Measurements from ENCODE around the gene PIK3AP1.

PIK3AP1 gene

GRCh38 chr10:96676272-96677112 is 43.8 kb downstream of the PIK3AP1 start:
- no peak for TF ChIP-seq CTCF (IDR thresholded peaks at IDR 0.05; ENCODE audit: extremely low read depth, insufficient read depth, missing control alignments)
- no peak for DNase-seq (ENCODE audit: low spot score)
- in situ Hi-C loops (cut with MboI; ENCODE audit: low pct_unique_long_range_greater_than_20kb, low sequenced_read_pairs, unreplicated experiment), result no loop called here

GRCh38 chr10:96675846-96676245 is 44.5 kb downstream of the PIK3AP1 start:
- no peak for DNase-seq (ENCODE audit: low spot score)
- no peak for TF ChIP-seq CTCF (IDR thresholded peaks at IDR 0.05; ENCODE audit: extremely low read depth, insufficient read depth, missing control alignments)
- in situ Hi-C loops (cut with MboI; ENCODE audit: low pct_unique_long_range_greater_than_20kb, low sequenced_read_pairs, unreplicated experiment), result no loop called here

- DNase-seq (ENCODE audit: low spot score), result no peak
- no peak for TF ChIP-seq CTCF (IDR thresholded peaks at IDR 0.05; ENCODE audit: extremely low read depth, insufficient read depth, missing control alignments)
- in situ Hi-C loops (cut with MboI; ENCODE audit: low pct_unique_long_range_greater_than_20kb, low sequenced_read_pairs, unreplicated experiment), result no loop called here
These were observed 46.8 kb downstream of the PIK3AP1 start for GRCh38 chr10:96673318-96674099.

GRCh38 chr10:96672481-96673175 is 47.7 kb downstream of the PIK3AP1 start:
- in situ Hi-C loops (cut with MboI; ENCODE audit: low pct_unique_long_range_greater_than_20kb, low sequenced_read_pairs, unreplicated experiment), result no loop called here
- no peak for TF ChIP-seq CTCF (IDR thresholded peaks at IDR 0.05; ENCODE audit: extremely low read depth, insufficient read depth, missing control alignments)
- no peak for DNase-seq (ENCODE audit: low spot score)

GRCh38 chr10:96671211-96671890 is 49.0 kb downstream of the PIK3AP1 start:
- no peak for DNase-seq (ENCODE audit: low spot score)
- in situ Hi-C loops (cut with MboI; ENCODE audit: low pct_unique_long_range_greater_than_20kb, low sequenced_read_pairs, unreplicated experiment), result no loop called here
- TF ChIP-seq CTCF (IDR thresholded peaks at IDR 0.05; ENCODE audit: extremely low read depth, insufficient read depth, missing control alignments), result no peak

GRCh38 chr10:96670786-96671185 is 49.5 kb downstream of the PIK3AP1 start:
- in situ Hi-C loops (cut with MboI; ENCODE audit: low pct_unique_long_range_greater_than_20kb, low sequenced_read_pairs, unreplicated experiment), result no loop called here
- no peak for DNase-seq (ENCODE audit: low spot score)
- no peak for TF ChIP-seq CTCF (IDR thresholded peaks at IDR 0.05; ENCODE audit: extremely low read depth, insufficient read depth, missing control alignments)

All from GM13977 (cell line).